Measurements from ENCODE around the gene SPTLC3.

SPTLC3 gene

GRCh38 chr20:13008761-13009681 is at the start of gene SPTLC3:
SPTLC3 (plus strand) TSS chr20:13008972; CDS start chr20:13009268, 296 bp downstream.
- Mint-ChIP-seq H3K9me3 (no peaks in the 10 kb centered on the region), H3K27ac (peak within 1 kb of the TSS; percentile 72), H3K4me1 (ENCODE audit: low read depth) (peaks cover 25% of the 10 kb centered on the region), H3K27me3 (peaks cover 12% of the 10 kb centered on the region), H3K36me3 (ENCODE audit: low read depth) (no peaks in the 10 kb centered on the region), H3K4me3 (peak within 1 kb of the TSS; percentile 54)
- intact Hi-C loops (cut with micrococcal nuclease) = loop anchor here (5.0 kb wide), 1 partner anchor 773 kb away; the partner anchor contains the start of gene ESF1

GRCh38 chr20:12961725-12962124 is 47.0 kb upstream of the SPTLC3 start:
- no peaks in the 10 kb centered on the region for H3K36me3 Mint-ChIP-seq (ENCODE audit: low read depth)
- intact Hi-C loops (cut with micrococcal nuclease) = no loop called here
- no peaks in the 10 kb centered on the region for H3K27me3 Mint-ChIP-seq
- no peak overlapping the region for H3K27ac Mint-ChIP-seq
- H3K4me3 Mint-ChIP-seq = no peak overlapping the region
- H3K4me1 Mint-ChIP-seq (ENCODE audit: low read depth) = no peaks in the 10 kb centered on the region
- H3K9me3 Mint-ChIP-seq = no peaks in the 10 kb centered on the region

GRCh38 chr20:12962895-12963294 is 45.9 kb upstream of the SPTLC3 start:
- Mint-ChIP-seq H3K4me3 (no peak overlapping the region), H3K4me1 (ENCODE audit: low read depth) (no peaks in the 10 kb centered on the region), H3K27ac (no peak overlapping the region), H3K36me3 (ENCODE audit: low read depth) (no peaks in the 10 kb centered on the region), H3K9me3 (no peaks in the 10 kb centered on the region), H3K27me3 (no peaks in the 10 kb centered on the region)
- intact Hi-C loops (cut with micrococcal nuclease) = no loop called here

- H3K27ac Mint-ChIP-seq = no peak overlapping the region
Measured at GRCh38 chr20:12963416-12963815, 45.4 kb upstream of the SPTLC3 start.

GRCh38 chr20:12965212-12965869 is 43.4 kb upstream of the SPTLC3 start:
- Mint-ChIP-seq H3K4me1 (ENCODE audit: low read depth) (no peaks in the 10 kb centered on the region), H3K27ac (no peak overlapping the region), H3K9me3 (no peaks in the 10 kb centered on the region), H3K36me3 (ENCODE audit: low read depth) (no peaks in the 10 kb centered on the region), H3K4me3 (no peak overlapping the region), H3K27me3 (no peaks in the 10 kb centered on the region)
- intact Hi-C loops (cut with micrococcal nuclease) = no loop called here

More at GRCh38 chr20:12963416-12963815, 45.4 kb upstream of the SPTLC3 start:
- Mint-ChIP-seq H3K4me3 (no peak overlapping the region), H3K27me3 (no peaks in the 10 kb centered on the region), H3K36me3 (ENCODE audit: low read depth) (no peaks in the 10 kb centered on the region), H3K9me3 (no peaks in the 10 kb centered on the region), H3K4me1 (ENCODE audit: low read depth) (no peaks in the 10 kb centered on the region)
- intact Hi-C loops (cut with micrococcal nuclease) = no loop called here

- no peak overlapping the region for H3K27ac Mint-ChIP-seq
- no peaks in the 10 kb centered on the region for H3K36me3 Mint-ChIP-seq (ENCODE audit: low read depth)
- H3K27me3 Mint-ChIP-seq = no peaks in the 10 kb centered on the region
- H3K4me1 Mint-ChIP-seq (ENCODE audit: low read depth) = no peaks in the 10 kb centered on the region
- H3K9me3 Mint-ChIP-seq = no peaks in the 10 kb centered on the region
- intact Hi-C loops (cut with micrococcal nuclease) = no loop called here
- no peak overlapping the region for H3K4me3 Mint-ChIP-seq
Measured at GRCh38 chr20:12965870-12966251, 42.9 kb upstream of the SPTLC3 start.

GRCh38 chr20:12966468-12967085 is 42.2 kb upstream of the SPTLC3 start:
- Mint-ChIP-seq H3K9me3 (no peaks in the 10 kb centered on the region), H3K27me3 (no peaks in the 10 kb centered on the region), H3K4me3 (no peak overlapping the region), H3K27ac (no peak overlapping the region), H3K36me3 (ENCODE audit: low read depth) (no peaks in the 10 kb centered on the region), H3K4me1 (ENCODE audit: low read depth) (no peaks in the 10 kb centered on the region)
- intact Hi-C loops (cut with micrococcal nuclease) = no loop called here

- H3K9me3 Mint-ChIP-seq = no peaks in the 10 kb centered on the region
- no peak overlapping the region for H3K4me3 Mint-ChIP-seq
- no peaks in the 10 kb centered on the region for H3K27me3 Mint-ChIP-seq
- no peaks in the 10 kb centered on the region for H3K4me1 Mint-ChIP-seq (ENCODE audit: low read depth)
- H3K27ac Mint-ChIP-seq = no peak overlapping the region
- intact Hi-C loops (cut with micrococcal nuclease) = no loop called here
- H3K36me3 Mint-ChIP-seq (ENCODE audit: low read depth) = no peaks in the 10 kb centered on the region
Measured at GRCh38 chr20:12967932-12968331, 40.8 kb upstream of the SPTLC3 start.

GRCh38 chr20:12968472-12968871 is 40.3 kb upstream of the SPTLC3 start:
- Mint-ChIP-seq H3K4me1 (ENCODE audit: low read depth) (no peaks in the 10 kb centered on the region), H3K27me3 (no peaks in the 10 kb centered on the region), H3K27ac (no peak overlapping the region), H3K4me3 (no peak overlapping the region), H3K9me3 (no peaks in the 10 kb centered on the region), H3K36me3 (ENCODE audit: low read depth) (no peaks in the 10 kb centered on the region)
- intact Hi-C loops (cut with micrococcal nuclease) = no loop called here

- H3K36me3 Mint-ChIP-seq (ENCODE audit: low read depth) = no peaks in the 10 kb centered on the region
- no peak overlapping the region for H3K4me3 Mint-ChIP-seq
- no peaks in the 10 kb centered on the region for H3K4me1 Mint-ChIP-seq (ENCODE audit: low read depth)
- H3K27me3 Mint-ChIP-seq = no peaks in the 10 kb centered on the region
- no peaks in the 10 kb centered on the region for H3K9me3 Mint-ChIP-seq
- H3K27ac Mint-ChIP-seq = no peak overlapping the region
- intact Hi-C loops (cut with micrococcal nuclease) = no loop called here
Measured at GRCh38 chr20:12969071-12969669, 39.6 kb upstream of the SPTLC3 start.

GRCh38 chr20:12970372-12970821 is 38.4 kb upstream of the SPTLC3 start:
- no peaks in the 10 kb centered on the region for H3K36me3 Mint-ChIP-seq (ENCODE audit: low read depth)
- H3K9me3 Mint-ChIP-seq = no peaks in the 10 kb centered on the region
- intact Hi-C loops (cut with micrococcal nuclease) = loop anchor here (1.0 to 2.0 kb wide), 2 partner anchors 136 to 576 kb away; no protein-coding TSS in a partner anchor
- H3K27me3 Mint-ChIP-seq = no peaks in the 10 kb centered on the region
- no peak overlapping the region for H3K4me3 Mint-ChIP-seq
- H3K4me1 Mint-ChIP-seq (ENCODE audit: low read depth) = no peaks in the 10 kb centered on the region
- H3K27ac Mint-ChIP-seq = no peak overlapping the region

- Mint-ChIP-seq H3K4me1 (ENCODE audit: low read depth) (no peaks in the 10 kb centered on the region), H3K36me3 (ENCODE audit: low read depth) (no peaks in the 10 kb centered on the region), H3K4me3 (no peak overlapping the region), H3K27ac (no peak overlapping the region), H3K9me3 (no peaks in the 10 kb centered on the region), H3K27me3 (no peaks in the 10 kb centered on the region)
- intact Hi-C loops (cut with micrococcal nuclease) = no loop called here
Measured at GRCh38 chr20:12975833-12976608, 32.8 kb upstream of the SPTLC3 start.

- Mint-ChIP-seq H3K27ac (no peak overlapping the region), H3K4me1 (ENCODE audit: low read depth) (no peaks in the 10 kb centered on the region), H3K9me3 (no peaks in the 10 kb centered on the region), H3K27me3 (no peaks in the 10 kb centered on the region), H3K4me3 (no peak overlapping the region), H3K36me3 (ENCODE audit: low read depth) (no peaks in the 10 kb centered on the region)
- intact Hi-C loops (cut with micrococcal nuclease) = no loop called here
Measured at GRCh38 chr20:12976720-12977309, 32.0 kb upstream of the SPTLC3 start.

Measured in dendritic cell treated with granulocyte-macrophage colony-stimulating factor and Interleukin-4, amounts not matched to agents 40 ng/mL and 50 ng/mL, for 4 days (primary cell).